ENCODE data around the gene GSG1L. TPM values are rescaled to one million over a fixed set of nuclear protein-coding genes. Genes with fewer than 3 reads are reported as not detected.
"Not testable (repeated sequence)": the region's sequence is repeated elsewhere in the genome, so short reads cannot be mapped to it uniquely, and the experiment has no call there.

Gene GSG1L
- total RNA-seq, 2 donors from 2014 or later = 0.52 TPM; not detected in 1

GRCh38 chr16:27759301-27759871 lies 304.1 kb downstream of the GSG1L start:
- DNase-seq (ENCODE audit: low spot score in 2 of 2) (no peak), ATAC-seq (no peak)
- H3K27ac Mint-ChIP-seq = no peak overlapping the region
- H3K36me3 Mint-ChIP-seq = peaks cover 0 to 6% of the 10 kb centered on the region in 2 donors
- no peaks in the 10 kb centered on the region for H3K9me3 Mint-ChIP-seq

GRCh38 chr16:27758544-27758943 lies 305.0 kb downstream of the GSG1L start:
- ATAC-seq = no peak
- peaks cover 0 to 5% of the 10 kb centered on the region in 2 donors for H3K36me3 Mint-ChIP-seq
- no peaks in the 10 kb centered on the region for H3K9me3 Mint-ChIP-seq
- H3K27ac Mint-ChIP-seq = no peak overlapping the region
- DNase-seq (ENCODE audit: low spot score in 2 of 2) = no peak

- ATAC-seq (no peak), DNase-seq (ENCODE audit: low spot score in 2 of 2) (no peak)
- Mint-ChIP-seq H3K36me3 (peaks cover 0 to 5% of the 10 kb centered on the region in 2 donors), H3K9me3 (no peaks in the 10 kb centered on the region), H3K27ac (peak overlapping the region in 1 of 2 donors; percentile 12)
Observed at GRCh38 chr16:27756206-27756970, 307.1 kb downstream of the GSG1L start.

- H3K36me3 Mint-ChIP-seq = peaks cover 0 to 5% of the 10 kb centered on the region in 2 donors
- H3K27ac Mint-ChIP-seq = peak overlapping the region; percentile 59 to 72
- H3K9me3 Mint-ChIP-seq = no peaks in the 10 kb centered on the region
- DNase-seq (ENCODE audit: low spot score in 2 of 2) (no peak), ATAC-seq (no peak)
Observed at GRCh38 chr16:27754788-27755690, 308.5 kb downstream of the GSG1L start.

GRCh38 chr16:27753563-27753962 lies 310.0 kb downstream of the GSG1L start:
- no peak for ATAC-seq
- H3K27ac Mint-ChIP-seq = no peak overlapping the region
- H3K36me3 Mint-ChIP-seq = no peaks in the 10 kb centered on the region
- H3K9me3 Mint-ChIP-seq = no peaks in the 10 kb centered on the region
- DNase-seq (ENCODE audit: low spot score in 2 of 2) = no peak

- Mint-ChIP-seq H3K27ac (no peak overlapping the region), H3K36me3 (no peaks in the 10 kb centered on the region), H3K9me3 (no peaks in the 10 kb centered on the region)
- DNase-seq (ENCODE audit: low spot score in 2 of 2) (no peak), ATAC-seq (no peak)
Observed at GRCh38 chr16:27752241-27752640, 311.3 kb downstream of the GSG1L start.

GRCh38 chr16:27751676-27752075 lies 311.8 kb downstream of the GSG1L start:
- H3K36me3 Mint-ChIP-seq = no peaks in the 10 kb centered on the region
- DNase-seq (ENCODE audit: low spot score in 2 of 2) (no peak), ATAC-seq (no peak)
- H3K9me3 Mint-ChIP-seq = no peaks in the 10 kb centered on the region
- no peak overlapping the region for H3K27ac Mint-ChIP-seq

- Mint-ChIP-seq H3K27ac (no peak overlapping the region), H3K36me3 (no peaks in the 10 kb centered on the region), H3K9me3 (no peaks in the 10 kb centered on the region)
- no peak for ATAC-seq
- DNase-seq (ENCODE audit: low spot score in 2 of 2) = no peak
Observed at GRCh38 chr16:27751233-27751632, 312.3 kb downstream of the GSG1L start.

GRCh38 chr16:27749946-27750345 lies 313.6 kb downstream of the GSG1L start:
- DNase-seq (ENCODE audit: low spot score in 2 of 2) (no peak), ATAC-seq (no peak)
- Mint-ChIP-seq H3K9me3 (no peaks in the 10 kb centered on the region), H3K27ac (peak overlapping the region in 1 of 2 donors; percentile 19), H3K36me3 (no peaks in the 10 kb centered on the region)

GRCh38 chr16:27749547-27749875 lies 314.0 kb downstream of the GSG1L start:
- Mint-ChIP-seq H3K36me3 (no peaks in the 10 kb centered on the region), H3K9me3 (no peaks in the 10 kb centered on the region), H3K27ac (peak overlapping the region in 1 of 2 donors; percentile 19)
- ATAC-seq (no peak), DNase-seq (ENCODE audit: low spot score in 2 of 2) (no peak)

GRCh38 chr16:27748868-27749546 lies 314.5 kb downstream of the GSG1L start:
- ATAC-seq (peak; percentile 69 to 76), DNase-seq (ENCODE audit: low spot score in 2 of 2) (peak in 1 of 2 donors; percentile 13)
- Mint-ChIP-seq H3K27ac (peak overlapping the region in 1 of 2 donors; percentile 19), H3K36me3 (no peaks in the 10 kb centered on the region), H3K9me3 (no peaks in the 10 kb centered on the region)

- Mint-ChIP-seq H3K9me3 (no peaks in the 10 kb centered on the region), H3K27ac (no peak overlapping the region), H3K36me3 (peaks cover 0 to 4% of the 10 kb centered on the region in 2 donors)
- no peak for ATAC-seq
- DNase-seq (ENCODE audit: low spot score in 2 of 2) = no peak
Observed at GRCh38 chr16:27747946-27748345, 315.6 kb downstream of the GSG1L start.

- peaks cover 0 to 7% of the 10 kb centered on the region in 2 donors for H3K36me3 Mint-ChIP-seq
- ATAC-seq = no peak
- H3K27ac Mint-ChIP-seq = peak overlapping the region in 1 of 2 donors; percentile 74
- no peak for DNase-seq (ENCODE audit: low spot score in 2 of 2)
- H3K9me3 Mint-ChIP-seq = no peaks in the 10 kb centered on the region
Observed at GRCh38 chr16:27746076-27746855, 317.2 kb downstream of the GSG1L start.

- DNase-seq (ENCODE audit: low spot score in 2 of 2) (no peak), ATAC-seq (no peak)
- Mint-ChIP-seq H3K27ac (no peak overlapping the region), H3K36me3 (peaks cover 0 to 7% of the 10 kb centered on the region in 2 donors), H3K9me3 (no peaks in the 10 kb centered on the region)
Observed at GRCh38 chr16:27745348-27745747, 318.2 kb downstream of the GSG1L start.

GRCh38 chr16:27743963-27744362 lies 319.6 kb downstream of the GSG1L start:
- no peak overlapping the region for H3K27ac Mint-ChIP-seq
- ATAC-seq (no peak), DNase-seq (ENCODE audit: low spot score in 2 of 2) (no peak)
- H3K9me3 Mint-ChIP-seq = no peaks in the 10 kb centered on the region
- peaks cover 0 to 12% of the 10 kb centered on the region in 2 donors for H3K36me3 Mint-ChIP-seq

- ATAC-seq; H3K9me3 Mint-ChIP-seq; H3K27ac Mint-ChIP-seq; DNase-seq (ENCODE audit: low spot score in 2 of 2): not testable (repeated sequence)
- peaks cover 0 to 12% of the 10 kb centered on the region in 2 donors for H3K36me3 Mint-ChIP-seq
Observed at GRCh38 chr16:27743001-27743400, 320.5 kb downstream of the GSG1L start.
